B cell (primary cell): Measurements from ENCODE around the gene DNM1. TPM values are rescaled to one million over a fixed set of nuclear protein-coding genes. Genes with fewer than 3 reads are reported as not detected.

ENCODE experiments used
- ATAC-seq: fragments of 200-7000 bp; cut with Tn5 transposase; one replicate; pipeline ENCODE4 v1.10.0; 2021; ENCODE audit warnings: low read depth, mild to moderate bottlenecking, moderate number of reproducible peaks, moderate library complexity
- CTCF ChIA-PET: fragments of 350-600 bp; sonication (Branson Sonifier 250); formaldehyde crosslinking; loops from one replicate; lab custom pipeline; 2021; ENCODE audit warnings: antibody characterized with exemption, inconsistent platforms; lab: Charles Lee
- POLR2A ChIA-PET: fragments of 350-600 bp; sonication (Branson Sonifier 250); formaldehyde crosslinking; loops from one replicate; lab custom pipeline; 2021; ENCODE audit warnings: antibody characterized with exemption; lab: Charles Lee
- DNase-seq: peaks from one replicate; pipeline ENCODE4 v3.0.0; 2013
- H2AFZ ChIP-seq: 2 replicates; pipeline ENCODE4 v1.6.1; 2012; ENCODE audit warnings: mild to moderate bottlenecking, low read depth, low read length; ENCODE audit not compliant: insufficient read depth, poor library complexity, severe bottlenecking
- H3K27ac ChIP-seq, 2 donors: 1 replicate in 1 of 2; 2 replicates in 1 of 2; pipeline ENCODE4 v1.5.1; 2012 to 2013; ENCODE audit warnings: low read length in 2 of 2, mild to moderate bottlenecking in 2 of 2, moderate library complexity in 1 of 2
- H3K27me3 ChIP-seq, 4 experiments: fragments of 200-600 bp in 1 of 4; sonication (generic) in 1 of 4; replicated peaks in 1 of 4; 1 replicate in 2 of 4; 2 replicates in 2 of 4; pipeline versions ENCODE4 v1.6.1 to v1.7.0; 2013 to 2016; ENCODE audit warnings: low read length in 3 of 4, mild to moderate bottlenecking in 2 of 4, mixed read lengths in 1 of 4, moderate library complexity in 1 of 4; ENCODE audit not compliant: insufficient read depth in 4 of 4, control insufficient read depth in 3 of 4; ENCODE audit errors: control extremely low read depth in 1 of 4
- H3K36me3 ChIP-seq, 2 experiments: replicated peaks in 1 of 2; 1 replicate in 1 of 2; 2 replicates in 1 of 2; pipeline versions ENCODE4 v1.6.1 to v1.7.1; 2013; ENCODE audit warnings: low read length in 1 of 2; ENCODE audit not compliant: insufficient read depth in 2 of 2, control insufficient read depth in 1 of 2; ENCODE audit errors: control extremely low read depth in 1 of 2, extremely low read depth in 1 of 2
- H3K4me1 ChIP-seq, 2 donors: fragments of 200-600 bp in 1 of 2; sonication (generic) in 1 of 2; 1 replicate in 1 of 2; 2 replicates in 1 of 2; pipeline versions ENCODE4 v1.5.1 to v1.6.1; 2013 to 2017; ENCODE audit warnings: low read length in 2 of 2; ENCODE audit not compliant: control insufficient read depth in 2 of 2, insufficient read depth in 2 of 2
- H3K4me2 ChIP-seq: replicated peaks from 2 replicates; pipeline ENCODE3; 2012; ENCODE audit warnings: mild to moderate bottlenecking, low read depth, low read length; ENCODE audit not compliant: poor library complexity, severe bottlenecking
- H3K4me3 ChIP-seq, 5 experiments: fragments of 200-600 bp in 1 of 5; sonication (generic) in 1 of 5; 1 replicate in 3 of 5; 2 replicates in 2 of 5; pipeline versions ENCODE4 v1.5.1 to v1.7.0; 2011 to 2016; ENCODE audit warnings: low read length in 4 of 5, mild to moderate bottlenecking in 4 of 5, low read depth in 2 of 5, control low read depth in 1 of 5, moderate library complexity in 1 of 5; ENCODE audit not compliant: insufficient read depth in 1 of 5; ENCODE audit errors: control extremely low read depth in 1 of 5, extremely low read depth in 1 of 5
- H3K79me2 ChIP-seq: fragments of 200-600 bp; sonication (generic); one replicate; pipeline ENCODE4 v1.6.0; 2016; ENCODE audit warnings: low read length; ENCODE audit not compliant: control insufficient read depth, insufficient read depth
- H3K9ac ChIP-seq: fragments of 200-600 bp; sonication (generic); 2 replicates; pipeline ENCODE4 v1.6.1; 2017; ENCODE audit warnings: mild to moderate bottlenecking, low read length, moderate library complexity
- H3K9me3 ChIP-seq, 3 donors: one replicate each; pipeline versions ENCODE4 v1.6.1 to v1.7.1; 2013; ENCODE audit warnings: low read length in 2 of 3; ENCODE audit not compliant: control insufficient read depth in 2 of 3, insufficient read depth in 1 of 3; ENCODE audit errors: control extremely low read depth in 1 of 3
- H4K20me1 ChIP-seq: 2 replicates; pipeline ENCODE4 v1.6.0; 2012; ENCODE audit warnings: mild to moderate bottlenecking, low read length; ENCODE audit not compliant: insufficient read depth, control insufficient read depth, poor library complexity, severe bottlenecking
- H3K27ac Mint-ChIP-seq: one replicate; pipeline ENCODE4 v1.8.0; 2021; ENCODE audit warnings: mixed read lengths
- H3K27me3 Mint-ChIP-seq: one replicate; pipeline ENCODE4 v1.8.0; 2021; ENCODE audit warnings: mixed read lengths
- H3K4me1 Mint-ChIP-seq: one replicate; pipeline ENCODE4 v1.8.0; 2021; ENCODE audit warnings: mixed read lengths
- H3K4me3 Mint-ChIP-seq: one replicate; pipeline ENCODE4 v1.8.0; 2021; ENCODE audit warnings: mixed read lengths
- H3K9me3 Mint-ChIP-seq: one replicate; pipeline ENCODE4 v1.8.0; 2022; ENCODE audit warnings: mixed read lengths; ENCODE audit not compliant: insufficient read depth
- EZH2 ChIP-seq: IDR thresholded peaks from 2 replicates; pipeline ENCODE4 v1.6.1; 2012; ENCODE audit warnings: borderline replicate concordance, low read depth, mild to moderate bottlenecking, moderate library complexity, low read length; ENCODE audit not compliant: insufficient read depth, poor library complexity, severe bottlenecking
- WGBS: methylation state at CpG from one replicate; pipeline ENCODE4 v1.1.5; 2013; ENCODE audit warnings: missing lambda C conversion rate; ENCODE audit not compliant: insufficient coverage; 5-methylcytosine and 5-hydroxymethylcytosine counted together
- intact Hi-C: fragments of 100-400 bp; cut with micrococcal nuclease; formaldehyde crosslinking; loops from one replicate; pipeline ENCODE4 v1.10.0; 2022
- polyA plus RNA-seq: library from polyadenylated mRNA; depleted of rRNA; stranded (reverse); fragments of >200 nt; gene quantifications from 2 replicates; pipeline ENCODE4 v1.2.3, GENCODE V29; 2012
- total RNA-seq, 2 donors: library from RNA; stranded (reverse); fragments of 120-200 nt in 1 of 2; gene quantifications; 1 replicate in 1 of 2; 2 replicates in 1 of 2; pipeline versions ENCODE4 v1.2.3 to v1.2.4, GENCODE V29; 2013 to 2022
- TF ChIP-seq, protein P1 (sequence below): fragments of 200-600 bp; IDR thresholded peaks from one replicate; pipeline ENCODE4 v1.8.0; 2022; ENCODE audit warnings: antibody characterized with exemption, mild to moderate bottlenecking

The DNM1 gene
- total and polyA plus RNA-seq, 2 donors (not counting 1 experiment from before 2014, with no cell fraction given), result 0.63 to 1.3 TPM

DNA sequence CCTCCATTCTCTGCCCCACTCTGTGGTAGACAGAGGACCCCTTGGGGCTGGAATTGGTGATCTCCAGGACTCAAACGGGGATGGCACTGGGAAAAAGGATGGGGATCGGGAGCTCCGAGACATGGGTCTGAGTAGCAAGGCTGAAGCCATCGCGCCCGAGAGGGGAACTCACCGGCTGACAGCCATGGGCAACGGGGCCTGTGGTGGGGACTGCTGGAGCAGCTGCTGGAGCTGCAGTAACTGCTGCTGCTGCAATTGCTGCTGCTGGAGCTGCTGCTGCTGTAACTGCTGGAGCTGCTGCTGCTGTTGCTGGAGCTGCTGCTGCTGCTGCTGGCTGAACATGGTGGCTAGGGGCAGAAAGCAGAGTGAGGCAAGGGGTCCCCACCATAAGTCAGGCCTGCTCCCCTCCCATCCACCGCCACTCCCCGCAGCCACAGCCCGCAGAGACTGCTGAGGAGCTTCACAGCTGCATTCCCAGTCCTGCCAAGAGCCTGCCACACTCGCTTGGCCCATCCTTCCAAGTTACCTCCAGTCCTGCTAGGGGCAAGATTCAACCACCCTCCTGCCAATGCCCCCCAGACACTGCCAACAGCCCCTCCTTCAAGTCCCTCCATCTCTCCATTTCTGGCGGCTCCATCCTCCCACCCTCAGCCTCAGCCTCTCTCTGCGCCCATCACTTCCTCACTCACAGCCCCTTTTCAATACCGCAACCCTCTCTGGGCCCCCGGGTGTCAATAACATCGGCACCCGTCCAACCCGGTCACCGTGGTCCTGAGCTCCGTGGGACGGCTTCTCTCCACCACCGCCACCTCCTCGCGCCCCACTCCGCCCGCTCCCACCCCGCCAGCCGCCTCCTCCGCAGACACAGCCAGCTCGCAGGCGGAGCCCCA, 12.4 kb upstream of the DNM1 start:
- POLR2A ChIA-PET, result interaction anchor here (1.6 kb wide), 1 partner anchor 30 kb away, joined by 11 read pairs; the partner anchor contains the start of gene BBLN

More for the DNA sequence above, 12.4 kb upstream of the DNM1 start:
- intact Hi-C loops, result loop anchor here (1.0 to 10.0 kb wide), 6 partner anchors 13 to 364 kb away; partner anchors contain the start of genes BBLN, COQ4, DNM1 and SLC27A4
- Histone ChIP-seq H3K4me2 (peak overlapping the region; percentile 75), H3K36me3 (peaks cover 0 to 17% of the 10 kb centered on the region in 2 experiments), H3K4me1 (peaks cover 12 to 24% of the 10 kb centered on the region in 2 donors), H3K27ac (peak overlapping the region; percentile 44 to 76), H3K79me2 (peaks cover 43% of the 10 kb centered on the region), H3K9ac (peak overlapping the region; percentile 83), H4K20me1 (no peaks in the 10 kb centered on the region), H3K27me3 (no peaks in the 10 kb centered on the region), H2AFZ (peak overlapping the region; percentile 93), H3K4me3 (peak overlapping the region; percentile 13 to 82 (median 72)), H3K9me3 (no peaks in the 10 kb centered on the region)
- Mint-ChIP-seq H3K4me1 (peaks cover 29% of the 10 kb centered on the region), H3K4me3 (peak overlapping the region; percentile 94), H3K27ac (peak overlapping the region; percentile 92), H3K27me3 (no peaks in the 10 kb centered on the region), H3K9me3 (no peaks in the 10 kb centered on the region)
- peak; percentile 40 for ATAC-seq
- WGBS, result 23% methylated on average over 32 of the region's 32 CpGs
- DNase-seq, result no peak
- no peak for TF ChIP-seq EZH2
- TF ChIP-seq, protein P1, sequence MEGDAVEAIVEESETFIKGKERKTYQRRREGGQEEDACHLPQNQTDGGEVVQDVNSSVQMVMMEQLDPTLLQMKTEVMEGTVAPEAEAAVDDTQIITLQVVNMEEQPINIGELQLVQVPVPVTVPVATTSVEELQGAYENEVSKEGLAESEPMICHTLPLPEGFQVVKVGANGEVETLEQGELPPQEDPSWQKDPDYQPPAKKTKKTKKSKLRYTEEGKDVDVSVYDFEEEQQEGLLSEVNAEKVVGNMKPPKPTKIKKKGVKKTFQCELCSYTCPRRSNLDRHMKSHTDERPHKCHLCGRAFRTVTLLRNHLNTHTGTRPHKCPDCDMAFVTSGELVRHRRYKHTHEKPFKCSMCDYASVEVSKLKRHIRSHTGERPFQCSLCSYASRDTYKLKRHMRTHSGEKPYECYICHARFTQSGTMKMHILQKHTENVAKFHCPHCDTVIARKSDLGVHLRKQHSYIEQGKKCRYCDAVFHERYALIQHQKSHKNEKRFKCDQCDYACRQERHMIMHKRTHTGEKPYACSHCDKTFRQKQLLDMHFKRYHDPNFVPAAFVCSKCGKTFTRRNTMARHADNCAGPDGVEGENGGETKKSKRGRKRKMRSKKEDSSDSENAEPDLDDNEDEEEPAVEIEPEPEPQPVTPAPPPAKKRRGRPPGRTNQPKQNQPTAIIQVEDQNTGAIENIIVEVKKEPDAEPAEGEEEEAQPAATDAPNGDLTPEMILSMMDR, result no peak
- CTCF ChIA-PET, result interaction anchor here (0.6 to 2.0 kb wide), 5 partner anchors 10 to 151 kb away, joined by 3 to 5 read pairs (median 4); partner anchors contain the start of gene BBLN
